NCI-H187 treated with DMSO at 0.1 percent for 48 hours (cell line): Measurements from ENCODE around the gene MYO1D.
A peak's percentile ranks its signal among the peaks of the same experiment; 100 is the strongest.
"Not testable (repeated sequence)": the region's sequence is repeated elsewhere in the genome, so short reads cannot be mapped to it uniquely, and the experiment has no call there.

Source experiments
- DNase-seq: peaks from one replicate; lab custom pipeline; 2025; lab: John Stamatoyannopoulos, UW

MYO1D gene

DNA sequence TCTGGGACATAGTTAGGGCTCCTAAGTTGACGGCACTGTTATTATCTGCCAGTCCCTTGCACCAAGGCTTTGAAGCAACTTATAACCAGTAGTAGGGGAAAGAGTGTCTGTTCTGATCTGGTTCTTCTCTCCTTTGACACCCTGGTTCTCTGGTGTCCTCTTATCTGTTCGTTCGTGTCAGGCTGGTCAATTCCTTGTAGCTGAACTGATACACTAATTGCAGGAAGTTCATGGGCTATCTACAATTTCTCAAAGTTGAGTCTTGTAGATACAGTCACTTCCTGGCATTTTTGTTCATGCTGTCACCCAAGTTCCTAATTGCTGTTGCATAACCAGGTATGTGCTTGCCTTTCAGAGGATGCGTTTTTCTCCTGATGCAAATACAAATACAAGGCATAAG lies 17.3 kb upstream of the MYO1D start:
- DNase-seq: no peak

DNA sequence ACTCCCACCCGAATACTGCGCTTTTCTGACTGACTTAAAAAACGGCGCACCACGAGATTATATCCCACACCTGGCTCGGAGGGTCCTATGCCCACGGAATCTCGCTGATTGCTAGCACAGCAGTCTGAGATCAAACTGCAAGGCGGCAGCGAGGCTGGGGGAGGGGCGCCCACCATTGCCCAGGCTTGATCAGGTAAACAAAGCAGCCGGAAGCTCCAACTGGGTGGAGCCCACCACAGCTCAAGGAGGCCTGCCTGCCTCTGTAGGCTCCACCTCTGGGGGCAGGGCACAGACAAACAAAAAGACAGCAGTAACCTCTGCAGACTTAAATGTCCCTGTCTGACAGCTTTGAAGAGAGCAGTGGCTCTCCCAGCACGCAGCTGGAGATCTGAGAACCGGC lies 10.5 kb upstream of the MYO1D start:
- not testable (repeated sequence) for DNase-seq

GRCh38 chr17:32886951-32887350 lies 10.0 kb upstream of the MYO1D start:
- not testable (repeated sequence) for DNase-seq

DNA sequence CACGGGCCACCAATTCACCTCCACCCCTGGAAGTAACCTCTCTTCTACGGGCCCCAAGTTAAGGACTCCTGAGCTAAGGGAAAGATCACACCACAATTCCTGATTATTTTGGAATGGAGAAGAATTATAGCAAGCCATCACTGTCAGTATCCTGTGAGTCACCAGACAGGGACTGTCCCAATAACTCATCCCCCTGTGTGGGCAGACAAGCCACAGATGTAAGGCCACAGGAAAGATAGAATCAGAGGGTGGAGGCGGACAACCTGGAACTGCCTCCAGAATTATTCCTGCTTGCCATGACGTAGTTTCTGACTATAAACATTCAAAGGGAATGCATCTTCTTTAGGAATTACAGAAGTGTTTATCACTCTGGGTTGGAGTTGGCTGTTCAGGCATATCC lies 5.8 kb upstream of the MYO1D start:
- no peak for DNase-seq

DNA sequence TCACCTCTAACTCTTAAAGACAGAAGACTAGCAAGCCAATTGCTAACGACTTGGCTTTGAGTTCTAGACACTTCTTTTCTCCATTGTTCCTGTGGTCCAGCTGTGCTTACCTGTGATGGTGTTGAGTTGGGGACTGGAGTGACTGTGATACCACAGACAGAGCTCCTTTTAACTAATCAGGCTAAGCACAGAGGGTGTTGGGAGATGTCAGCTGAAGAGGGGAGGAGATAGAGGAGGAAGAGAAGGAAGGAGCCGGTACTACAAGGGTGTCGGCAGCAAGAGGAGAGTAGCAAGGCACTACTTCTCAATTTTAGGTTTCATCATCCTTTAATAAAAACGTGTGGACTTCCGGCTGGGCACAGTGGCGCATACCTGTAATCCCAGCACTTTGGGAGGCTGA lies 5.1 kb upstream of the MYO1D start:
- DNase-seq: no peak

DNA sequence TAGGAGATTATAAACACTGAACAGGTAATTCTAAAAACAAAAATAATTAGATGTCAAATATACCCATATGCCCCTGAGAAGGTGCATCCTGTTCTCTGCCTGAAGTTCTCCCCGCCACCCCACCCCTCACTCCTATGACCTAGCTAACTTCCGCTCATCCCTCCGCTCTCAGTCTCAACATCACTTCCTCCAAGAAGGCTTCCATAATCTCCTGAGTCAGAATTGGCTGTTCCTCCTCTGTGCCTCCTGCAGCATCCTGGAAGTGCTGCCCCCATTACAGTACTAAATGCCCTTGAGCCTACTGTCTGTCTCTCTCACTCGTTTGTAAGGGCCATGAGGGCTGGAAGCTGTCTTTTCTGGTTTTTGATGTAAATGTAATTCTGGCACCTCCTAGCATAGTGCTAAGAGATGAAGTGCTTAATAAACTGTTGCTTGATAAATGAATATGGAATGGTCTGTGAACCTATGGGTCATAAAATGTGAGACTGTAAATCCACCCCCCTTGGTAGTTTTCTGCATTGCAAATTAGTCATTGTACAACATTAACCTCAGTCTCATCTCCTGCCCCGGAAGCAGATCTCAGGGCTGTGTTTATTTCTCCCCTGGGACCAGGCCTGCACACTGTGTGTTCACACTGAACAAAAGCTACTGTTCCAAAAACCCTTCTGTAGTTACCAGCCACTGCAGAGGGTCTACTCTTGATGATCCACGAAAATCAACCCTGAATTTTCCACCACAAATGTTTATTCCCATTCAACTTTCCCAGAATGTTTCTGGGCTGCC lies 3.9 kb upstream of the MYO1D start:
- DNase-seq: no peak

GRCh38 chr17:32879134-32879533 lies 2.2 kb upstream of the MYO1D start:
- no peak for DNase-seq

DNA sequence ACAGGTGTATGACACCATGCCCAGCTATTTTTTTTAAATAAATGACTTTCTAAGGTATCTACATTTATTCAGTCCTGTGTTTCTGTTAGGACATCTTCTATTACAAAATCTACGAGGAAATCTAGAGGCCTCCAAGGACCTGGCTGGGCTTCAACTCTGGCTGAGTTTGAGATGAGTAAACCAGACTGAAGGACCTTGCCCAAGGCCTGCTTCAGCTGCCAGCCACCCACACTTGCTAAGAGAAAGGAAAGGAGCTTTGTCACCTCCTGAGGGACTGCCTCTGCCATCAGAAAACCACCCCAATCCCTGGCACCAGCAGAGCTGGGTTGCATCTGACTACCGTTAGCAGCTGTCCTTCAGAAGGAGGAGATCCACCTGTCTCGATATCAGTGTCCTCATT lies 1.3 kb upstream of the MYO1D start:
- DNase-seq: no peak

DNA sequence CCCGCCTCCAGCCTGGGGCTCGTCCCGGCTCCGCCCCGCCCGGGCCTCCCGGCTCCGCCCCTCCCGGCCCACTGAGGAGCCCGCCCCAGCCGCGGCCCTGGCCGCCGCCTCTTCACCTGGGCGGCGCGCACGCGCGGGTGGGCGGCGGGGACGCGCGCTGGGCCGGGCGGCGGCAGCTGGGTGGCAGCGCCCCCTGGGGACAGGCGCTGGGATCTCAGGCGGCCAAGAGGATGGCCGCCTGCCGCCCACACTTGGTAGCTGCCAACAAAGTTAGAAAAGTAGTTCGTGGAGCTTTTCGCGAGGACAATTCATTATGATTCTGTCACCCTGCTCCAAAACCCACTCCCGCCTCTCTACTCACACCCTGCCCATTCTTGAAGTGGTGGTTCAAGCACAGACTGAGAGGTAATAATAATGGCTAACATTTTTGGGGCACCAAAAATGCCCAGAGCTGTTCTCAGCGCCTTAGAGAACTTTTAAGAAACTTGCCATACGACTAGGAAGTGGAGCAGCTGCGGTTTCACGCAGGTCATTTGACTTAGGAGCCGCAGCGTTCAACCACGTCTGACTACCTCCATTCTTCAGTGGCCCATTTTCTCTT lies 340 bp upstream of the MYO1D start:
- peak; percentile 24 for DNase-seq

DNA sequence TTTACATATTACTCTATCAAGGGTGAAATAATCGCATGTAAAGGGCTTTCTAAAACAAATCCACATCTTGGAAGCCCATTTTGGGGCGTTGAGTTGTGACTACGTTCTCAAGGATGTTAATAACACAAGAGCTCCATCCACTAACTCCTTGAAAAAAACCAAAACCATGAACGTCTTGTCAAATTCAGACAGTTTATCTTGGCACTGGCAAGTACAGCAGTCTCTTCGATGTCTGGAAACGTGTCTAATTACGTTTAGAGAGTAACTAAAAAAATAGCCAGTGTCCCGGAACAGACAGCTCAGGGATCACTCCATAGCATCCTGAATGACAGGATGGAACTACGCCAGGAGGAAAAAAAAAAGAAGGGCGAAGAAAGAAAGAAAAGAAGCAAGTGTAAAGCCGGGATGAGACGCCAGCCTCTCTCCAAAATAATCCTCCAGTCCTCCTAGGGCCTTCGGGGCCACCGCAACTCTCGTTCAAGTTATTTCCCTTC lies 954 bp downstream of the MYO1D start:
- no peak for DNase-seq

GRCh38 chr17:32875230-32875917 lies 1.6 kb downstream of the MYO1D start:
- no peak for DNase-seq

DNA sequence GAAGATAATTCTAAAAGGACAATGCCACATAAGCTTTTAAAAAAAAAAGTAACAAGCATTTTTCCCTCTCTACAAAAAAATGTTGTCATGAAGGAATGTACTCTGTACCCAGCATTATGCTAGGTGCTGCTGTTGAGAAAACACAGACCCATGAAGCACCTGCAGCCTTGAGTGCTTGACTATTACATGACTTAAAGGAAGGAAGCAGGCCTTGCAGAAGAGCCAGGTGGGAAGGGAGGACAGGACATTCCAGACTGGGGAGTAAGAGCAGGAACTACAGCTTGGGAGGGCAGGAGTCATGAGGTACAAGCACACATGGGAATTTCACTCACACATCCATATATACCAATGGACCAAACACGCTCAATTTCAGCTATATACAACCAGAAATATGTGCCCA lies 3.8 kb downstream of the MYO1D start:
- DNase-seq: no peak

DNA sequence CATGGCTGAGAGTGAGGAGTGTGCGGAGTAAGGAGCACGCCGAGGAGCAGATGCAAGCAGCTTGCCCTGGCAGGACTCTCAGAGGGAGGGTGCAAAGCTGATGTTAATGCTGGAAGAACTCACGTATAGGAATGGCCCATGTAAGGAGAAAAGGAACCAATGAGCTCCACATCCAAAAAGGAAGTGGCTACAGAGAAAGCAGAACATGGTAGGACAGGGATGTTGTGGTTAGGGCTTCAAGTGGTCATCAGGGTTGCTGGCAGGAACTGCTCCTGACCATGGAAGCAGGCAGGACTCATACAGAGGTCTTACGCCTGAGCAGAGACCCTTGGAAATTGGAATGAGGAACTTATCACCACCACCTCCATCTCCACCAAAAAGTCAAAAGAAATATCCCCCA lies 5.2 kb downstream of the MYO1D start:
- DNase-seq: no peak

- no peak for DNase-seq
These were observed 6.0 kb downstream of the MYO1D start for GRCh38 chr17:32870969-32871368.

GRCh38 chr17:32870027-32870670 lies 6.8 kb downstream of the MYO1D start:
- DNase-seq: no peak

DNA sequence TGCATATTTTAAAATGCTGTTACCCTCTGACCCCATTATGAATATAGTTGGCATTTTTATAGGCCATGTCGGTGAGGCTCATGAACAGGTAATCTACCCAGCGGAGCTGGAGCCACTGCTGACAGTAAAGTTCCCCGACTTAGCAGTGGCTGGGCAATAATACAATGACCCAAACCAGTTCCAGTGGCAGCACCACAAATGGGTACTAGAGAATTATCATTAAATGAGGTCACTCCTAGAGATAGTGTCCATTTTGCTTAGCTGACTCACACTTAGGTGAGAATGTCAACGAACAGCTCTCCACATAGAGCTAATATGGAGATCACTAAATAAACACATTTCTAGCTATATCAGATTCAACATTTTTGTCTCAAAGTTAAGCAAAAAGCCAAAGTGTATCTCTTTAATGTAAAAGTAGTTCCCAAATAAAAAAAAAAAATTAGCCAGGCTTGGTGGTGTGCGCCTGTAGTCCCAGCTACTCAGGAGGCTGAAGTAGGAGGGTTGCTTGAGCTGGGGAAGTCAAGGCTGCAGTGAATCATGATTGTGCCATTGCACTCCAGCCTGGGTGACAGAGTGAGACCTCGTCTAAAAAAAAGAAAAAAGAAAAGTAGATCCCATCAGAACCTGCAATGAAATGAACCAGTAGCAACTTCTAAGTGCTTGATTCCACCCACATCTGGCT lies 7.4 kb downstream of the MYO1D start:
- DNase-seq: no peak

GRCh38 chr17:32865141-32865540 lies 11.8 kb downstream of the MYO1D start:
- DNase-seq: no peak

DNA sequence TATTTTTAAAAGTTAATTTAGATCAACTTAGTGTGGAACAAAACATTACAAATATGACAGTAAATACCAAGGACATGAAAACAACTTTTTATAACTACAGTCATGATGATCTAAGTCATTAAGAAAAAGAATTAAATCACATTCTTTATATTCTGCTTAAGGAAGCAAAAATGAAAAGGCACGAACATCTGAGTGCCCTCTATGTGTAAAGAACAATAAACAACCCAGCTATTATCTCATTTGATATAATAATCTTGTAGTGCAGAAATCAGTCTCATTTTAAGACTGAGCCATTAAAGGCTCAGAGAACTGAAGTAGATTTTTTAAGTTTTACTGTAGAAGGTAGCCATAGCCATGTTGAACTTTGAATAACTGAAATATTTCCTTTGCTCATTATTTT lies 13.4 kb downstream of the MYO1D start:
- no peak for DNase-seq

- DNase-seq: no peak
These were observed 14.0 kb downstream of the MYO1D start for GRCh38 chr17:32862940-32863339.

GRCh38 chr17:32861981-32862380 lies 14.9 kb downstream of the MYO1D start:
- no peak for DNase-seq

DNA sequence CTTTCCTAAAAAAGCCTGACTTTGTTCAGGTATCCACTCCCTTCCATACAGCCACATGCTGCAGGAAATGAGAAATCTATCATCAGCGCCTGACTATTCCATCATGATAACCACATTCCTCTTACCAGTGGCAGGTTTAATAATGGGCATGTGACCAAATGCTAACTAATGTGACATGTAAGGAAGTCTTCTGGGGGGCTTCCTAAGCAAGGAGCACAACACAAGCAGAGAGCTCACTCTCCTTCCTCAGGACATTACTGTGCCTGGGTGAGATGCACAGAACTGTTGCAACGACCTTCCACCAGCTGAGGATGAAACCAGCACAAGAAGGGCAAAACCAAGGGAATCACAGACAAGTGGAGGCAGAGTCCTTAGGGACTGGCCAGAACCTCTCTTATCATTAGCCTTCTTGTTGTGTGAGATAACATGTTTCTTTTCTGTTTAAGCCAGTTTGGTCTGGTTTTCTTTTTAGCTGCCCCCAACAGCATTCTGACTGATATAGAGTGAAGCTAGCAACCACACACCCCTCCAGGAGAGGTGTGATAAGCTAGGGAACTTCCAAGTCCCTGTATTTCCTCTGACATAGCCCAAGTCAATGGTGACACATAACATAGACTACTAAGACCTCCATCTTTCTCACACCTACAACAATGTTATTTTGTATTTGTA lies 16.9 kb downstream of the MYO1D start:
- no peak for DNase-seq

DNA sequence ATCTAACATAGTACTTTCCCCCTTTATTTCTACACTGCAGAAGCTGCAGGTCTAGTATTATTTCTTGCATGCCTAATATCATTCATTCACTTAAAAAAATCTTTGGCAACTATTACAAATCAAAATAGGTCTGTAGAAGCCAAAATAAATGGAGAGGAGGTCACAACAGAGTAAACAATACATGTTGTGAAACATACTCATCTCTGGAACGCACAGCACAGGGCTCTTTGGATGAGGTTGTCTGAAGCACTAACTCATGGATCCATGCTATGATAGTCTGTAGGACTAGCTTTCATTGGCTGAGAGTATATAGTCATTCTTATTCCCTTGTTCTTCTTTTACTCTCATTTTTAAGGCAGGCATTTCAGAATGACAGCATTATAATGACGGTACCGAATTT lies 21.3 kb downstream of the MYO1D start:
- DNase-seq: no peak
